GM19452 (cell line): ENCODE results near the gene IP6K3.

Experiments used
- ATAC-seq: cut with Tn5 transposase; IDR thresholded peaks from one replicate; pipeline ENCODE4 v1.9.1; 2021; ENCODE audit not compliant: unreplicated experiment

The IP6K3 gene

DNA sequence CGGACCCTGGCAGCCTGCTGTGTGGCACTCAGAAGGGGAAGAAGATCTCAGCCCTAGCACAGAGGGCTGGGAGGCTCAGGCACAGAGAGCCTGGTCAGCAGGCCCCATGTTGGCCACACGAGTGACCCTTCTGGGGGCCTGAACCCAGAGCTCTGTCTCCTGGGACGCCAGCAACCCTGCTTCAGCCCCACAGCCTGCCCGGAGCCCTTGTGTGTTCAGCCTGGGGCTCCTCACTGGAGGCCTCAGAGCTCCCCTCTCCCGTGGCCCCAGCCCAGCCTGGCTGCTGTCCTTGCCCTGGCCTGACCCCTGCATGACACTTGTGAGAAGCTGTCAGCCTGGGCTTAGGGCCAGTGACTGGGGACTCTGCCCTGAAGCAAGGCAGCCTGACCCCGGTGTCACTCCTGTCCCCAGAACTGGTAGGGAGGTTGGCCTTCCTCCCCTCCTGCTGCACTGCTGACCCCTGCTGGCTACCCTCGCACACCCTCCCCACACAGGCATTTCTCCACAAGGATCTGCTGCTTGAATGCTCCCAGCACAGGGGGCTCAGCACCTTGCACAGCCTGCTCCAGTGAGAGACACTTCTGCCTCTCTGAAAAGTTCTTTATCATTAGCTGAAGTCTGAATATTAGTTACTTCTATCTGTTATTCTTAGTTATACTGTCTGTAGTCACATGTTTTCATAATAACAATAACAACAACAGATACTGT, 15.4 kb upstream of the IP6K3 start:
- ATAC-seq, result no peak

DNA sequence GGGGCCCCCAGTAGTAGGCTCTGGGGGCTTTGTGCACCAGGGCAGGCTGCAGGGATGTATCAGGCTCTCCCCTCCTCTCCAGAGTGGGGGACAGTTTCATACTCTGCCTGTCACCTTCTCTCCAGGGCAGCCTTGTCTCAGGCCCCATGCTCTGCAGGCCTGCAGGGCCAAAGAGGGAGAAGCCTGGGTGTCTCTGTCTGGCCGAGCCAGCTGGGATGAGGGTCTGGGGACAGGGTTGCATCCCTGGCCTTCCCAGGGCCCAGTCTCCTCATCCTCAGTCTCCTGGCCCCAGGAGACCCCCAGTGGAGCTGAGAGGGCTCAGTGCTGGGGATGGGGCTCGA, 14.8 kb upstream of the IP6K3 start:
- ATAC-seq, result no peak

DNA sequence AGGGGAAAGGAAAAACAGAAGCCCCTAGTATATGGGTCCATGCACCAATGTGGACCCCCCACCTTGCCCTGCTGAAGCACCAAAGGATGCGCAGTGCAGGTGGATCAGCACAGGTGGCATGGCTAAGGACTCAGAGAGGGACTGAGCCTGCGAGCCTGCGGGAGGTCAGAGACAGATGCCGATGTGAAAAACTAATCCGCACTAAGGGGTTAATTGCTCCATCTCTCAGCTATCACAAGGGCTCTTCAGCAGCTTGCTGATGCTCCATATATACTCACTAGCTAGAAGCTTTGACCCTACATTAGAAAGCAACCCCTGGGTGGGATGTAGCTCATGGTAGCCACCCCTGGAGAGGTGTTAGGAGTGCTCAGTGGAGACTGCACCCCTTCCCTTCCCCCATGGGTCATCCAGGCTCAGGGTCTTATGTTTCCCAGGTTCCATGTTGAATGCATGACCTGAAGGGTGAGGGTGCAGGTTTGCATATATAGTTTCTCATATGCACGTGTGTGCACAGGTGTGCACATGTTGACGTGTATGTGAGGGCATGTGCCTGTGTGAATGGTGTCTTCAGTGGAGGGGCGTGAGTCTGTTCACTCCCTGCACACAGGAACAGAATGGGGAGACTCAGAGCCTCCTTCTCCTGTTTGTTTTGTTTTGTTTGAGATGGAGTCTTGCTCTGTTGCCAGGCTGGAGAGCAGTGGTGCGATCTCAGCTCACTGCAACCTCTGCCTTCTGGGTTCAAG, 13.4 kb upstream of the IP6K3 start:
- no peak for ATAC-seq

DNA sequence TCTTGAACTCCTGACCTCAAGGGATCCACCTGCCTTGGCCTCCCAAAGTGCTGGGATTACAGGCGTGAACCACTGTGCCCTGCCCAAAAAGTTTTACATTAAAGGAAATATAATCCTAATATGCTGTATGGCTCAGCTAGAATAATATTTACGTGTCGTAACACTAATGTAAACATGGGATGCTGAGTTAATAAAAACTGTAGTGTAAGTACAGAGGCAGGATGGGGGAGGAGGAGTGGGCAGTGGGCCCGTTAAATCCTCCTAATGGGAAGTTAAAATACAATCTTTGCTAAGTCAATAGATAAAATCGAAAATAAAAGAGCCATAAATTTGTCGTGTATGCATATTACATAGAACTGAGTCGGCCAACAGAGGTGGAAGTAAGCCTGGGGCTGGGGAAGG, 12.1 kb upstream of the IP6K3 start:
- no peak for ATAC-seq

DNA sequence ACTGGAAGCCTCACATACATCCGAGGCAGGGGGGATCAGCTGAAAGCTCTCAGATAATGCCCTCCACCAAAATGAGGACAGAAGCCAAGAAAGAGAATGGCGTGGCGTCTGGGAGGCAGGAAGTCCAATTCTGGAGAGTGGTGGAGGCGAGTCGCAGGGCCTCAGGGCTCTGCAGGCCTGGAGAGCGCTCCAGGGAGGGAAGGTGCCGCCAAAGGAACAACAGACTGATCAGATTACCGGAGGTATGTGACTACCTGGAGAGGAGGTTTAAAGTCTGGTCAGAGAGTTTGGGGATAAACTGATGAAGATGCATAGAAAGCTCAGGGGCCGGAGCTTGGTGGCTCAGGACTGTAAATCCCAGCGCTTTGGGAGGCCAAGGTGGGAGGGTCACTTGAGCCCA, 11.2 kb upstream of the IP6K3 start:
- ATAC-seq, result no peak

DNA sequence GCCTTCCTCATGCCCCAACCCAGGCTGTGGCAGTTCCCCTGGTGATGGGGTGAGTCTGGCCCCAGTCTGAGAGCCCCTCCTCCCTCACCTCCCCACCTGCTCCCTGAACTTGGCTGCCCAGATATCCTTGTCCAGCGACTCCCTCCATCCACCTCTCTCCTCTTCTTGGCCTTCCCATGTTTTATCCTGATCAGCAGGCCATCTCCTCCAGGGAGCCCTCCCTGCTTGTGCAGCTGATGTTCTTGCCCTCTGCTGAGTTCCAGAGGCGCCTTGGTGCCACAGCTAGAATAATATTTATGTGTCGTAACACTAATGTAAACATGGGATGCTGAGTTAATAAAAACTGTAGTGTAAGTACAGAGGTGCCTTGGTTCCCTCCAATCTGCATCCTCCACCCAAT, 10.4 kb upstream of the IP6K3 start:
- no peak for ATAC-seq

DNA sequence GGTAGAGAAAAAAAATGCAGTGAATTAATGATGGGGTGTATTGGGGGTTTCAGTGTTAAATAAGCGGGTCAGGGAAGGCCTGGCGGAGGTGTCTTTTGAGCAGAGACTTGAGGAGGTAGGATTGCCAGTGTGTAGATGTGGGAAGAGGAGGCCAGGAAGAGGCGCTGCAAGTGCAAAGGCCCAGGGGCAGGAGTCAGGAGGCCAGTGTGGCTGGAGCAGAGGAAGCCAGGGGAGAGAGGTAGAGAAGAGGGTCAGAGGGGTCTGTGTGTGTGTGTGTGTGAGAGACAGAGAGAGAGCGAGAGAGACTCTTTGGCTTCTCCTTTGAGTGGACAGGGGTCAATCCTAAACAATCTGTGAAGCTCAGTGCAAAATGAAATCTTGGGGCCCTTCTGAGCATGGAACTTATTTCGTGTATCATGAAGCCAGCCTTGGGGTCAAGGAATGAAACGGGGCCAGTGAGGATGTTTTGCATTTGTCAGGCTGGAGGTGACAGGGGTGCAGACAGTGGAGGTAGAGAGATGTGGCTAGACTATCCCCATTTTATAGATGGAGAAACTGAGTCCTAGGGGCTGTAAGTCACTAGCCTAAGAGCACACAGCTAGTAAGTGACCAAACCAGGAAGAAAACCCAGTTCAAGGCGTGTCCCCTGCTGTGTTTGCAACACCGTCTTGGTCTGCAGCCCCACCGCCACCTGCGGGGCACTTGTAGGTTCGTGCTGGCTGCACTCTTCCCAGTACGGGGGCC, 9.7 kb upstream of the IP6K3 start:
- ATAC-seq, result no peak

DNA sequence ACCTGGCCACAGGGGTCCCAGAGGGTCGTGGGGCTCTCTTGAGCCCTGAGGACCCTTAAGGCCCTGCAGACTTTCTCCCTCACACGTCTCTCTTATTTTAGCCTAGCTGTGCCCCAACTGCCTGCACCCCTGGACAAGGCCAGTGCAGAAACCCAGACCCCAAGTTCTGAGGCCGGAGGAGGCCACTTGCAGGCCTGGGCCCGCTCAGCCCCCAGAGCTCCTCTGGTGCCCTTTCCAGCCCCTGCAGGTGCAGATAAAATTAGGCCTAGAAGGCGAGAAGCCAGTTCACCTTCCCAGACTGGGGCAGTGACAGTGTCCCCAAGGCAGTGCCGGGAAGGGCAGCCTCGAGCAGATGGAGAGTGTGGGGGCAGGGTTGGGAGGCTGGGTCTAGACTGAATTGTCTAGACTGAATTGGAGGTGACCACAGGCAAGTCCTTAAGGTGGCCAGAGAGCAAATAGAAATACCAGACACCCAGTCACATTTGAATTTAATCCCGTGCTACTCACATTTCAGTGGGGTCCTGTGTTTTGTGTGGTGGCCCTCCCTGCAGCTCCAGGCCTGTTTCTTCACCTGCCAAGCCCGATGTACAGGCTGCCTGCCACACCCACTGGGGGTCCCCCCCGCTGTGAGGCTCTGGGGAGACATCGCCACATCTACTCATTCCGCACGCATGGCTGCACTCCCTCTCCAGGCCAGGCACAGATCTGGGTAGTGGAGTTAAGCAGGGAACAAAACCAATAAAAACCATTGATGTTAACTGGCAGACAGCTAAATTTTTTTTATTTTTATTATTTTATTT, 8.6 kb upstream of the IP6K3 start:
- ATAC-seq, result no peak

DNA sequence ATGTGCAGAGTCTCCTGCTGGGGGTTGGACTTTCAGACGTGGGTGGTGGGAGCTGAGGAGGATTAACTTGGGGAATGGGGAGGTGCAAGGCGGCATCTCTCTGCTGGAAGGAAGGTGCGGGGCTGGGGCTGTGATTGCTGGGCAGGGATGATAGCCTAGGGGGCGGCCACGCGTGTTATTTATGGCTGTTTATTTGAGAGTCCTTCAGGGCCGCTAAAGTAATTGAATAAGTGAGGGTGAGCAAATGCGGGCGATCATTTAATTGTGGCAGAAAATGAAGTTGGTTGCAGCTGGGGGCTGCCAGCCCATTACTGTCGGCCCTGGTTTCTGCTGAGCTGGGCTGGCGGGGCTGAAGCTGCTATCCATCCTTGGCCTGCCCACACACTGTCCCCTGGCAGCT, 7.5 kb upstream of the IP6K3 start:
- ATAC-seq, result no peak

DNA sequence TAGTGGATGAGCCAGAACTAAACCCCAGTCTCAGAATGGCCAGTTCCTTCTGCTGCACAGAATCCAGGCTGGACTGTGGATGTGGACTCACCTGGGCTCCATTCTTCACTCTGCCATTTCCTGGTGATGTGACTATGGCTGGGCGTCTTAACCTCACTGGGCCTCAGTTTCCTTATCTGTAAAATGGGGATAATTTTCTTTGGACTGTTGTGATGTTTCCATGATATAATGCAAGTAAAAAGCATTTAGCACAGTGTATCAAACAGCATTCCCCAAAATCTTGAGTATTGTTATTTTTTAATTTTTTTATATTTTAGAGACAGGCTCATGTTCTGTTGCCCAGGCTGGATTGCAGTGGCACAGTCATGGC, 5.9 kb upstream of the IP6K3 start:
- no peak for ATAC-seq

DNA sequence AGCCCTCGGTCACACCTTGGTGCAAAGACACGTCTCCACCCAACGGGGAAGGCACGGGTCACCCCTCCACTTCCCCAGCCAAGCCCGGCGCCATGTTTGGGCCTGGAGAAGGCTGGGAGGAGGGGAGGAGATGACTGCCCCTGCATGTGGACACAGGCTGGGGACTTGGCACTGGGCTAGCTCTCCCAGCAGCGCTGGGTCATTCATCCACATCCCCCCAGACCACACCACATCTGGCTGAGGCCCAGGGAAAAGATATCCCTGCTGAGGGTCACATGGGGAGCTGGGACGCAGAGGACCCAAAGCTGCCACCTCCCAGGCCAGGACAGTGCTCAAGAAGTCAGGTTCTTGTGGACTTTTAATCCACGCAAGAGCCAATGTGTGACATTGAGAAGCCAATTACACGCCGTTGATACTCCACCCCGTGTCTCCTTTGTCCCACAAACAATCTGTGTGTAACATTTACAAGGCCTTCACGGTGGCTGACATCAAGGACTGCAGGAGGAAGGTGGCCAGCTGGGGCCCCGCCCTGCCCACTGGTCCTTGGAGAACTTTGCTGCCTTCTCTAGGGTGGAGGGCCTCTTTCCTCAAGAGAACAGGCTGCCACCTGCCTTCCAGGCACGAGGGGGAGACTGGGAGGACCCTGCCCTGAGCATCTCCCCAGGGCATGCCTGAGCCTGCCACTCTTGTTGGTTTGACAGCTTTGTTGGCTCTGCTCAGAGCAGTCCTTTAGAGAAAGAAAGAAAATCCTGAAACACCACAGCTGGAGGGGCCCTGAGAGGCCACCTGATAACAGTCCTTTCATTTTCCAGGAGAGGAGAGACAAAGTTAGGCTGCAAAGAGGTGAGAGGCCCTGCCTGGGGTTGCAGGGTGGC, 5.3 kb upstream of the IP6K3 start:
- no peak for ATAC-seq

DNA sequence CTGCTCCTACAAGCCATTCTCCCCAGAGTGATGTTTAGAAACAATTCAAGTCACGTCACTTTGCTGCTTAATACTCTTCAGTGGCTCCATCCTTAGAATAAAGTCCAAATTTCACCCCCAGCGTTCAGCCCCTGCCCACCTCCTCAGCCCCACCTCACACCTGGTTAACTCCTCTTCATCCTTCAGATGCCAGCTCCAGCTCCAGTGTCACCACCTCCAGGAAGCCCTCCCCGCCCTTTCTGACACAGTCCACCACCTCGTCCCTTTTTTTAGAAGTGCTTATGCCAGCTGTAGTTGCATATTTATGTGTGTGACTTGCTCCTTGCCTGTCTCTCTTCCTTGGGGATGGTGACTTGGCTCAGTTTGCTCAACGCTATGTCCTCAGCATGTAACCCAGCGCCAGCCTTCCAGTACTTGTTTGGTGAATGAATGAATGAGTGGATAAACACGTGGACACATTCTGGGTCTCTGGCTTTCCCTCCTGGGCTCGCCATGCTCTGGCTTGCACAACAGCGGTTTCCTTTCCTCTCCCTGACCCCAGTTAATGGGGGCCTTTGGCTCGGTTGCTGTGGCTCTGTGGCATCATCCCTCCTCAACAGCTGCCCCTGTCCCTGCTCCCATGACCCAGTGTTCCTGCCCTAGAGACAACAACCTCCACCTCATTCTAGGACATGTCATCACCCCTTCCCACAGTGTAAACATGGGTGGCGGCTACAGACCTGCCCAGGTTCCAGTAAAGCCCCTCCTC, 3.7 kb upstream of the IP6K3 start:
- ATAC-seq, result no peak

DNA sequence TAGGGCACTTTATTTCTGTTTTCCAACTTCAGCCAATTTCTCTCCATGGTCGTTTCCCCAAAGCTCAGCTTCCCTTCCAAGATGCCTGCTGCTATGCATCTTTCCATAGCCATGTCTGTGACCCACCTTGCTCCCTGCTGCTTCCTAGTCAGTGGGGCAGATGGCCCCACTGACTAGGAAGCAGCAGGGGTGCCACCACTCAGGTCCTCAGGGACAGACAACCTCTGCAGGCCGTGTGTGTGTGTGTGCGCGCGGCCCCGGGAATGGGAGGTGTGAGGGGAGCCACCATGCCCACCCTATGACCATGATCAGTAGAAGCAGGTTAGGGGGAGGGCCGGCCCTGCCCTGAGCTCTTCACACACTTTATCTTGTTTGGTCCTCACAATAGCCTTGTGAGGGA, 2.7 kb upstream of the IP6K3 start:
- ATAC-seq, result no peak

DNA sequence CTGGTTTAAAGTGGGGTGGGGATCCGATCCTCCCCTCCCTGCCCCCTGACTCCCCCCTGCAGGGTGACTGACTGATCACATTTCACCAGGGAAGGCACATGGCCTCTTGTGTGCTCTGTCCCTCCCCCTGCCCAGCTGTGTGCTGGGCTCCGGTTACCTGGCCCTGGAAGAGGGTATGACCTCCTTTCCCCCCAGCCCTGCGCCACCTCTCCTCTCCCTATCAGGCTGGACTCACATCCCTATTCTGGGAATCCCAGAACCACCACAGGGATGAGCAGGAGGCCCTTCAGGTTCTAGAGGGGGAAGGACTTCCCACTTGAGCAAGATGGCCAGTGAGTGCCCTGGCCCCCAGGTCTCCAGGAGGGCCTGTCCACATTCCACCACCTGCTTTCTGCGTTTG, 2.1 kb upstream of the IP6K3 start:
- ATAC-seq, result no peak

DNA sequence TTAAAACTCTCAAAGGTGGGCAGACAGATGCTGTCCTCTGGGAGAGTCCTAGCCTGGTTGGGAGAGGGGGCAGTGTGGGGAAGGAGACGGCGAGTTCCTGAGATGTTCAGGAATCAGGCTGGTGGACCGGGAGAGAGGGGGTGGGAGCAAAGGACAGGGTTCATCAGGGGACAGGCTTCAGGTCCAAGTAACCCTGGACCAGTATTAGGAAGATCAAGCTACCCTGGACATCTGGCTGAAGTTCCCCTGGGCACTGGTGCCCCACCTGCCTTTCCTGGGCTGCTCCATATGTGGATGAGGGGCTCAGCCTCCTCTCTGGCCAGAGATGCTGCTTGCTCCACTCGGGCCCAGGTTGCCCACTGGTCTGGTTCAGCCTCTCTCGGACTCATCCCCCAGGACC, 1.1 kb upstream of the IP6K3 start:
- ATAC-seq, result no peak

DNA sequence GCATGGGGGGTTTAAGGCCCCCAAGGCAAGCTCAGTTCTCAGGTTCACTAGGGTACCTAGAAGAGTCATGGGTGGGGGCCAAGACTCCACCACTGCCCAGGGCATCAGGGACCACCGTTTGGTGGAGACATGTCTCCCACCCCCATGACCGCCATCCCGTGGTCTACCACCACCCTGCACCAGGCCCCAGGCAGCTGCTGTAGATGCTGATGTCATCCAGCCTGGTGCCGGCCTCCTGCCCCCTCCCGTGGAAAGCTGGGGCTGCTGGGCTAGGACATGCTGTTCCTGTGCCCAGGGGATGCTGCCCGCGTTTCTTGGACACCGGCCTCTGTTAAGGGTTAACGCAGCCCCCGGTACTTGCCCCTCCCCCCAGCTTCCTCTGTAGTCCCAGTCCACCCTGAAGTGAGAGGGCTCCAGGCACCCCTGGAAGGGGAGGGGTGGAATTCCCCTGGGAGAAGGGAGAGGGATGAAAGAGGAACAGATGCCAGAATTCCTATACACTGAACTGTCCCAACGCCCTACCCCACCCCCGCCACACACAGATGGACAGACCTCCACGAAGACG, 587 bp downstream of the IP6K3 start:
- no peak for ATAC-seq

DNA sequence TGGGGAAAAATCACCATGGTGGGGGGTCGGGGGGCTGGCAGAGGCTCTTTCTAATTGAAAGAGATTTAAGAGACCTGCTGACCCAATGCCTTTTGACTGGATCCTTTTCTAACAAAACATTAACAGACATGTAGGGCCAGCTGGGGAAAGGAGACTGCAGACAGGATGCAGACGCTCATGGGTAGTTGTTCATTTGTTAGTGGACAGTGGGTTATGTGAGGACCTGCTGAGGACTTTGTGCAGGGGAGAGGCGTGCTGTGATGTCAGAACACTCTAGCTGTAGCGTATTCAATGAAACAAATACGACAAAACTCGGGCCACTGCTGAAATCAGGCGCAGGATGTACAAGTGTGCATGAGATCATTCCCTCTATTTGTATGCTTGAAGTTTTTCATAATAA, 1.2 kb downstream of the IP6K3 start:
- ATAC-seq, result no peak

DNA sequence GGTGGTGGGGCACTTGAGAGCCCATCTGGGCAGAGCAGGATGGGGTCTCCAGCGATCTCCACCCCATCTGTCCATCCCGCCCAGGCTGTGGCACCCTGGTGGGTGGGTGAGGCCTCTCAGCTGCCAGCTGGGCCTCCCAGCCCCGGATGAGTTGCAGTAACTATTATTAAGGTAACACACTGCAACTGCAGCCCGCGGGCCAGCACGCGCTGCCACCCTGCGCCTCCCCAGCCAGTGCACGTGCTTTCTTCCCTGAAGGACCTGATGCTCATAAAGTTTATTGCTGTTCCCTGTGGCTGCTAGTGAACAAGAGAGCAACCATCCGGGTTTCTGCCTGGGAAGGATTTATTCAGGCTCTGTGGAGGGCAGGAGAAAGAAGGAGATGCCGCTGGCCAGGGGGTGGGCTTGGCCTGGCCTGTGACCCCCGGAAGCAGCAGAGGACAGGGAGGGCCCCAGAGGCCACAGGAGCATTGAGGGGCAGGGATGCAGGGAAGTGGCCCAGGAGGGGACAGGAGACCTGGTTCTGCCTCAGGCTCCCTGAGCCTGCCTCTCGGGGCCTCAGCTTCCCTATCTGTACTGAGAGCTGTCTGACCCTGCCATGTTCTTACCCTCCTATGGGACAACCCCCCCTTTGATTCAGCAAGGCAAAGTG, 1.7 kb downstream of the IP6K3 start:
- no peak for ATAC-seq
